ENCODE measurements around the gene TFF2.

TFF2 gene

DNA sequence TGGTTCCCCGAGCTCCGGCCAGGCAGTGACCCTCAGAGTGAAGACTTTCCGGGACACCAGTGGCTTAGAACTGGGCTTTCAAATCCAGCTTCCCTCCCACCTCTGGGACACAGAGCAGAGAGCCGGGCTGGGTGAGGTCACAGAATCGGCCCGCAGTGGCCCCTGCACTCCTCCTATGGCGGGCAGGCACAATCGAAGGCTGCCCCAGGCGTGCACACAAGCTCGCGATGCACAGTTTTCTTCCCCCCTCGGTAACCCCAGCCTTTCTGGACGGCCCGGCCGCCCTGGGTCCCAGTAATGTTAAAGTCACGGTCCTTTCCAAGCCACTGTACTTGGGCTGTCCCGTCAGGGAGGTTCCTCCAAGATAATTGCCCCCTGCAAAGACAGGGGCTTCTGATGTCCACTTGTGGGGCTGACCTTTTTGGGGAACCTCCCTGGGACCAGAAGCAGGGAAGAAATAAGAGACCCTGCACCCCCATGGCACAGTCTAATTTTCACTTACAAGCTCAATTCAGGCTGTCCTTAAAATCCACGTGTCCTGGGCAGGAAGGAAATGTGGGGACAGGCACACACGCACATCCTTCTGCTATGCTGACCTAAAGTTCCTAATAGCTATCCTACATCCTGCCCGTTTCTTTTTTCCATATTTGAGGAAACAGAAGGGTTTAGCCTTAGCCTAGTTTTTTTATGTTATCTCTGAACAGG, 49.3 kb downstream of the TFF2 start:
- TF ChIP-seq, protein P1, sequence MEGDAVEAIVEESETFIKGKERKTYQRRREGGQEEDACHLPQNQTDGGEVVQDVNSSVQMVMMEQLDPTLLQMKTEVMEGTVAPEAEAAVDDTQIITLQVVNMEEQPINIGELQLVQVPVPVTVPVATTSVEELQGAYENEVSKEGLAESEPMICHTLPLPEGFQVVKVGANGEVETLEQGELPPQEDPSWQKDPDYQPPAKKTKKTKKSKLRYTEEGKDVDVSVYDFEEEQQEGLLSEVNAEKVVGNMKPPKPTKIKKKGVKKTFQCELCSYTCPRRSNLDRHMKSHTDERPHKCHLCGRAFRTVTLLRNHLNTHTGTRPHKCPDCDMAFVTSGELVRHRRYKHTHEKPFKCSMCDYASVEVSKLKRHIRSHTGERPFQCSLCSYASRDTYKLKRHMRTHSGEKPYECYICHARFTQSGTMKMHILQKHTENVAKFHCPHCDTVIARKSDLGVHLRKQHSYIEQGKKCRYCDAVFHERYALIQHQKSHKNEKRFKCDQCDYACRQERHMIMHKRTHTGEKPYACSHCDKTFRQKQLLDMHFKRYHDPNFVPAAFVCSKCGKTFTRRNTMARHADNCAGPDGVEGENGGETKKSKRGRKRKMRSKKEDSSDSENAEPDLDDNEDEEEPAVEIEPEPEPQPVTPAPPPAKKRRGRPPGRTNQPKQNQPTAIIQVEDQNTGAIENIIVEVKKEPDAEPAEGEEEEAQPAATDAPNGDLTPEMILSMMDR (conservative IDR thresholded peaks at IDR 0.05): no peak
- no peak overlapping the region for H3K27ac ChIP-seq

- TF ChIP-seq, protein P1 (conservative IDR thresholded peaks at IDR 0.05): no peak
- no peak overlapping the region for H3K27ac ChIP-seq
Observed at GRCh38 chr21:42300956-42301355, 49.8 kb downstream of the TFF2 start.

- no peak overlapping the region for H3K27ac ChIP-seq
- TF ChIP-seq, protein P1 (conservative IDR thresholded peaks at IDR 0.05): no peak
Observed at GRCh38 chr21:42300045-42300583, 50.7 kb downstream of the TFF2 start.

GRCh38 chr21:42299324-42300044, 51.3 kb downstream of the TFF2 start:
- TF ChIP-seq, protein P1 (conservative IDR thresholded peaks at IDR 0.05): no peak
- H3K27ac ChIP-seq: no peak overlapping the region

DNA sequence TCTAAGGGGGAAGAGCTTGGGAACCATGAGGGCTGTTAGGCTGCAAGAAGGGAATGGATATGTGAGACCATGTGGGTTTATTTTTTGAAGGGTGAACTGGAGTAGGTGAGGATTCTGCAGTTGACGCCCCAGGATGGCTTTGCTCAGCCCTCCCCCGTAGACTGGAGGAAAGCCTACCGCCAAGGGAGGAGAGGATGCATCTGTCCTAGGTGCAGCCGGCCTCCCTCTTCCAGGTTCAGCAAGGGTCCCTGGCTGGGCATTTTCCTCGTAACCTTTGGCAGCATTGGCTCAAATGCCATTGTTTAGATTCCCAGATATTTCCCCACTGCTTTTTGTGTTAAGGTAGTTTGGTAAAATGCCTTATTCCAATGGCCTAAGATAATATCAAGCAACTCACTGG, 52.1 kb downstream of the TFF2 start:
- TF ChIP-seq, protein P1 (conservative IDR thresholded peaks at IDR 0.05): no peak
- no peak overlapping the region for H3K27ac ChIP-seq

DNA sequence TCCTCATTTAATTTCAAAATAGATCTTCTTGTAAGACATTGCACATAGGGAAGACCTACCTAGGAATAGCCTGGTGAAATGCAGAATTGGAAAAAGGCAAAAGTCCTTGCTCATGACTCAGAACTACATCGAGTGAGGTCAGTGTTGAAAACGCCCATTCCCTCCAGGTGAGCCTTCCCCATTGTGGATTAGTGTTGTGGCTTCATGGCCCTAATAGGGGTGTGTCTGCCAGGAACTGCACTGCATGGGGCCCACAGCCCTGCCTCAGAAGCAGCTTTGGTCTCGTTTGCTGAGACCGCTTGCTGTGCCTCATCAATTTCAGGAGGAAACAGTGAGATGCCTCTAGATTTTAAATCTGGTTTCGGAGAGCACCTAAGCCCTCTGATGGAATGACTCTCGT, 52.6 kb downstream of the TFF2 start:
- TF ChIP-seq, protein P1 (conservative IDR thresholded peaks at IDR 0.05): no peak
- no peak overlapping the region for H3K27ac ChIP-seq

DNA sequence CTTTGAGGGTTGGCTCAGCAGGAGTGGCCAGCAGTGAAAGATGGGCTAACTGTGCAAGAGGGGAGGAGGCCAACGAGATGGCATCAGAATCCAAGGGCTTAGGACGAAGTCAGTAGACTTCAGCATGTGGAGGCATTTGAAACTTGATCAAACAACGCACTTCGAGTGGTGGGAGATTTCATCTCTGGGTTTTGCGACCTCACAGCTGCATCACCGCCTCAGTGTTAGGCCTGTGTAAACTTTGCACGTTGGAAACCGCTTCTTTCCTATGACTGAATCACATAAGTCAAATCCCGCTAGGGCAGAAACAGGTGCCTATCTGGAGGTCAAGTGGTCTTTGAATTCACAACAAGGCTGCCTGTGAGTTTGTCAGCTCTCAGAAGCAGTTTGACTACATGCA, 53.4 kb downstream of the TFF2 start:
- TF ChIP-seq, protein P1 (conservative IDR thresholded peaks at IDR 0.05): no peak
- H3K27ac ChIP-seq: no peak overlapping the region

Data from VCaP (cell line).